Renal cortex interstitium (tissue), 11 donors: ENCODE data around the gene NEK1. TPM values are rescaled to one million over a fixed set of nuclear protein-coding genes. Genes with fewer than 3 reads are reported as not detected.
"Not testable (repeated sequence)": the region's sequence is repeated elsewhere in the genome, so short reads cannot be mapped to it uniquely, and the experiment has no call there.

Experiments used
- DNase-seq, 11 donors: peaks; one replicate each; pipeline ENCODE4 v3.0.0-alpha.2; 2013; ENCODE audit warnings: low read depth in 9 of 11, low spot score in 4 of 11; ENCODE audit errors: extremely low read depth in 1 of 11
- polyA plus RNA-seq, 3 donors: library from polyadenylated mRNA; unstranded; fragments of 120-200 nt; gene quantifications; one replicate each; pipeline ENCODE4 v1.2.1, GENCODE V29; 2013; ENCODE audit not compliant: insufficient read length in 3 of 3

The NEK1 gene
- polyA plus RNA-seq, 3 donors = 21.4 to 27.4 (median 23.5) TPM

GRCh38 chr4:169612871-169613859, 782 bp upstream of the NEK1 start:
- peak in 9 of 11 donors; percentile 65 to 83 (median 71) for DNase-seq

- no peak for DNase-seq
These were observed 1.2 kb downstream of the NEK1 start for GRCh38 chr4:169611157-169611556.

- DNase-seq = no peak
These were observed 7.5 kb downstream of the NEK1 start for GRCh38 chr4:169604903-169605331.

- no peak for DNase-seq
These were observed 8.1 kb downstream of the NEK1 start for GRCh38 chr4:169604131-169604900.

- no peak for DNase-seq
These were observed 9.1 kb downstream of the NEK1 start for GRCh38 chr4:169603312-169603711.

- DNase-seq = no peak
These were observed 11.2 kb downstream of the NEK1 start for GRCh38 chr4:169601016-169601771.

- no peak for DNase-seq
These were observed 17.7 kb downstream of the NEK1 start for GRCh38 chr4:169594560-169595195.

- peak in 2 of 11 donors; percentile 22 to 25 for DNase-seq
These were observed 19.3 kb downstream of the NEK1 start for GRCh38 chr4:169593050-169593560.

GRCh38 chr4:169583563-169583962, 28.8 kb downstream of the NEK1 start:
- DNase-seq = peak in 8 of 11 donors; percentile 15 to 62 (median 32)

GRCh38 chr4:169582706-169583105, 29.7 kb downstream of the NEK1 start:
- no peak for DNase-seq

- DNase-seq = no peak
These were observed 30.2 kb downstream of the NEK1 start for GRCh38 chr4:169582203-169582602.

- no peak for DNase-seq
These were observed 38.5 kb downstream of the NEK1 start for GRCh38 chr4:169573889-169574288.

- no peak for DNase-seq
These were observed 40.9 kb downstream of the NEK1 start for GRCh38 chr4:169571435-169571834.

GRCh38 chr4:169571012-169571411, 41.4 kb downstream of the NEK1 start:
- DNase-seq = not testable (repeated sequence)

- not testable (repeated sequence) for DNase-seq
These were observed 42.1 kb downstream of the NEK1 start for GRCh38 chr4:169570266-169570665.

GRCh38 chr4:169569188-169569587, 43.2 kb downstream of the NEK1 start:
- DNase-seq = not testable (repeated sequence)

- no peak for DNase-seq
These were observed 44.5 kb downstream of the NEK1 start for GRCh38 chr4:169567916-169568315.

GRCh38 chr4:169566021-169566818, 46.2 kb downstream of the NEK1 start:
- peak; percentile 21 to 70 (median 43) for DNase-seq
